ENCODE results near the gene OR10A6.

Gene OR10A6

GRCh38 chr11:7882860-7883259, 48.2 kb downstream of the OR10A6 start:
- DNase-seq (ENCODE audit: extremely low spot score, insufficient read length, low read depth): no peak

More at GRCh38 chr11:7882860-7883259, 48.2 kb downstream of the OR10A6 start:
- no peak for FAIRE-seq

All from GM18507 (cell line).